ENCODE results near the gene NCAM1. TPM values are rescaled to one million over a fixed set of nuclear protein-coding genes. Genes with fewer than 3 reads are reported as not detected.

The NCAM1 gene
- polyA plus RNA-seq, 1 donor (not counting 4 experiments of a cell fraction or from before 2014, with no cell fraction given): 0.04 TPM

GRCh38 chr11:113104691-113105251 lies 143.6 kb downstream of the NCAM1 start:
- H3K4me1 ChIP-seq (ENCODE audit: control insufficient read depth, extremely low read depth, insufficient read depth, low read length): no peaks in the 10 kb centered on the region
- H3K27me3 ChIP-seq (ENCODE audit: control insufficient read depth, extremely low read depth, insufficient read depth, low read length): no peaks in the 10 kb centered on the region
- H4K20me1 ChIP-seq (ENCODE audit: control insufficient read depth, extremely low read depth, insufficient read depth, low read length): no peaks in the 10 kb centered on the region
- H3K4me2 ChIP-seq (ENCODE audit: control insufficient read depth, extremely low read depth, insufficient read depth, low read depth, low read length): no peak overlapping the region
- H3K4me3 ChIP-seq (ENCODE audit: control insufficient read depth in 2 of 3, extremely low read depth in 1 of 3, insufficient read depth in 2 of 3, low read depth in 1 of 3, low read length in 3 of 3): no peak overlapping the region
- H3K9ac ChIP-seq (ENCODE audit: control insufficient read depth, extremely low read depth, insufficient read depth, low read length): no peak overlapping the region
- DNase-seq (ENCODE audit: low read depth, low spot score): no peak
- H3K36me3 ChIP-seq (ENCODE audit: control insufficient read depth in 2 of 2, extremely low read depth in 1 of 2, insufficient read depth in 2 of 2, low read length in 2 of 2): no peaks in the 10 kb centered on the region
- dilution Hi-C loops (cut with MboI; ENCODE audit: extremely low pct_ligation_motif_present, low sequenced_read_pairs): no loop called here
- no peaks in the 10 kb centered on the region for H3K79me2 ChIP-seq (ENCODE audit: control insufficient read depth, insufficient read depth, low read length)
- TF ChIP-seq CTCF (optimal IDR thresholded peaks at IDR 0.05 in 1 of 3, IDR thresholded peaks at IDR 0.05 in 1 of 3, conservative IDR thresholded peaks at IDR 0.05 in 1 of 3; ENCODE audit: extremely low read depth in 1 of 3, insufficient read depth in 2 of 3, low read length in 3 of 3): no peak
- TF ChIP-seq EZH2 (IDR thresholded peaks at IDR 0.05; ENCODE audit: low read length): no peak
- no peak for FAIRE-seq
- no peaks in the 10 kb centered on the region for H3K9me3 ChIP-seq (ENCODE audit: control insufficient read depth, low read depth, low read length)
- H2AFZ ChIP-seq (ENCODE audit: control insufficient read depth, low read length): no peak overlapping the region
- H3K27ac ChIP-seq (ENCODE audit: control insufficient read depth, insufficient read depth, low read length): no peak overlapping the region
- no peaks in the 10 kb centered on the region for H3K9me1 ChIP-seq (ENCODE audit: control insufficient read depth, extremely low read depth, insufficient read depth, low read length)

- H3K36me3 ChIP-seq (ENCODE audit: control insufficient read depth in 2 of 2, extremely low read depth in 1 of 2, insufficient read depth in 2 of 2, low read length in 2 of 2): no peaks in the 10 kb centered on the region
Measured at GRCh38 chr11:113105592-113105991, 144.4 kb downstream of the NCAM1 start.

More at GRCh38 chr11:113105592-113105991, 144.4 kb downstream of the NCAM1 start:
- Histone ChIP-seq H3K27ac (ENCODE audit: control insufficient read depth, insufficient read depth, low read length) (no peak overlapping the region), H4K20me1 (ENCODE audit: control insufficient read depth, extremely low read depth, insufficient read depth, low read length) (no peaks in the 10 kb centered on the region), H2AFZ (ENCODE audit: control insufficient read depth, low read length) (no peak overlapping the region), H3K4me2 (ENCODE audit: control insufficient read depth, extremely low read depth, insufficient read depth, low read depth, low read length) (no peak overlapping the region), H3K4me3 (ENCODE audit: control insufficient read depth in 2 of 3, extremely low read depth in 1 of 3, insufficient read depth in 2 of 3, low read depth in 1 of 3, low read length in 3 of 3) (no peak overlapping the region), H3K9me3 (ENCODE audit: control insufficient read depth, low read depth, low read length) (no peaks in the 10 kb centered on the region), H3K9ac (ENCODE audit: control insufficient read depth, extremely low read depth, insufficient read depth, low read length) (no peak overlapping the region), H3K27me3 (ENCODE audit: control insufficient read depth, extremely low read depth, insufficient read depth, low read length) (no peaks in the 10 kb centered on the region), H3K79me2 (ENCODE audit: control insufficient read depth, insufficient read depth, low read length) (no peaks in the 10 kb centered on the region), H3K4me1 (ENCODE audit: control insufficient read depth, extremely low read depth, insufficient read depth, low read length) (no peaks in the 10 kb centered on the region), H3K9me1 (ENCODE audit: control insufficient read depth, extremely low read depth, insufficient read depth, low read length) (no peaks in the 10 kb centered on the region)
- dilution Hi-C loops (cut with MboI; ENCODE audit: extremely low pct_ligation_motif_present, low sequenced_read_pairs): no loop called here
- DNase-seq (ENCODE audit: low read depth, low spot score): no peak
- FAIRE-seq: no peak
- TF ChIP-seq CTCF (optimal IDR thresholded peaks at IDR 0.05 in 1 of 3, IDR thresholded peaks at IDR 0.05 in 1 of 3, conservative IDR thresholded peaks at IDR 0.05 in 1 of 3; ENCODE audit: extremely low read depth in 1 of 3, insufficient read depth in 2 of 3, low read length in 3 of 3) (no peak), EZH2 (IDR thresholded peaks at IDR 0.05; ENCODE audit: low read length) (no peak)
